K562 (cell line): ENCODE measurements around the gene TMEM208. TPM values are rescaled to one million over a fixed set of nuclear protein-coding genes. Genes with fewer than 3 reads are reported as not detected.

Experiments
- ATF1 ChIP-seq, 2 experiments: fragments of 450-650 bp in 1 of 2; IDR thresholded peaks; 2 replicates each; pipeline ENCODE4 v1.6.1; 2016; ENCODE audit warnings: missing compliant biosample characterization in 1 of 2, missing genetic modification characterization in 1 of 2
- CHD1 ChIP-seq: fragments of 200-600 bp; sonication (generic); IDR thresholded peaks from one replicate; pipeline ENCODE4 v1.6.1; 2012; ENCODE audit warnings: mild to moderate bottlenecking, moderate library complexity, low read length, inconsistent platforms
- JUND ChIP-seq, 2 experiments: IDR thresholded peaks; 2 replicates in 1 of 2; 3 replicates in 1 of 2; pipeline ENCODE4 v1.6.1; 2011; ENCODE audit warnings: borderline replicate concordance in 2 of 2, low read depth in 2 of 2, low read length in 2 of 2, improper control_type of control experiment in 1 of 2, missing biosample characterization in 1 of 2, missing genetic modification characterization in 1 of 2, missing genetic modification reagents in 1 of 2
- KLF13 ChIP-seq: fragments of 450-650 bp; IDR thresholded peaks from 2 replicates; pipeline ENCODE4 v1.6.1; 2016; ENCODE audit warnings: missing genetic modification characterization, low read depth, mild to moderate bottlenecking, missing compliant biosample characterization, moderate library complexity, borderline replicate concordance
- NFXL1 ChIP-seq: fragments of 450-650 bp; formaldehyde crosslinking; IDR thresholded peaks from 2 replicates; pipeline ENCODE4 v1.4.0; 2021; ENCODE audit warnings: mild to moderate bottlenecking
- NFYB ChIP-seq: IDR thresholded peaks from 2 replicates; pipeline ENCODE4 v1.6.1; 2011; ENCODE audit warnings: mild to moderate bottlenecking, moderate library complexity; ENCODE audit not compliant: insufficient read length; ENCODE audit errors: extremely low read depth
- SAP30 ChIP-seq: fragments of 200-600 bp; sonication (generic); IDR thresholded peaks from 2 replicates; pipeline ENCODE4 v1.6.1; 2012; ENCODE audit warnings: borderline replicate concordance, low read depth, mild to moderate bottlenecking, moderate library complexity, low read length, control low read depth, inconsistent platforms; ENCODE audit not compliant: insufficient read depth, poor library complexity, severe bottlenecking
- polyA plus RNA-seq, 8 experiments: library from polyadenylated mRNA; depleted of rRNA in 4 of 8; stranded (reverse) in 5 of 8; unstranded in 3 of 8; fragments of >200 nt; fragmentation: Nextera tagmentation in 2 of 8; fragmentation: Illumina TruSeq in 1 of 8; extraction: Ambion mirVana in 2 of 8; extraction: Trizol in 1 of 8; gene quantifications; 2 replicates each; pipeline versions ENCODE4 v1.2.1 to v1.2.3, GENCODE V29; 2011 to 2014; ENCODE audit warnings: inconsistent platforms in 1 of 8, missing spikeins in 1 of 8
- total RNA-seq, 7 experiments: library from RNA; depleted of rRNA in 6 of 7; stranded (reverse); fragments of >200 nt in 6 of 7; fragmentation: Illumina TruSeq in 2 of 7; extraction: Trizol in 2 of 7; gene quantifications; 2 replicates each; pipeline versions ENCODE4 v1.2.1 to v1.2.3, GENCODE V29; 2011 to 2021; ENCODE audit warnings: low replicate concordance in 1 of 7
- TF ChIP-seq, protein P1 (sequence below): fragments of 200-800 bp; sonication (Bioruptor generic); IDR thresholded peaks from 2 replicates; pipeline ENCODE4 v1.6.1; 2017; ENCODE audit warnings: missing genetic modification characterization, missing compliant biosample characterization
- TF ChIP-seq, protein P2 (sequence below), 2 experiments: fragments of 450-650 bp; formaldehyde crosslinking in 1 of 2; IDR thresholded peaks; 2 replicates each; pipeline versions ENCODE4 v1.4.0 to v1.6.1; 2014 to 2020; ENCODE audit warnings: mild to moderate bottlenecking in 2 of 2, borderline replicate concordance in 1 of 2, low read depth in 1 of 2
- TF ChIP-seq, protein P3 (sequence below), 3 experiments: fragments of 200-800 bp in 1 of 3; fragments of 250-450 bp in 1 of 3; fragments of 450-650 bp in 1 of 3; sonication (Bioruptor Pico) in 1 of 3; sonication (Bioruptor generic) in 1 of 3; formaldehyde crosslinking in 1 of 3; IDR thresholded peaks; 2 replicates each; pipeline versions ENCODE4 v1.6.1 to v1.8.0; 2016 to 2022; ENCODE audit warnings: mild to moderate bottlenecking in 2 of 3, missing genetic modification characterization in 2 of 3, missing compliant biosample characterization in 1 of 3, moderate library complexity in 1 of 3

TMEM208 gene
- total and polyA plus RNA-seq, 9 of the 15 experiments (the other 6 are each of a cell fraction or from before 2014, with no cell fraction given): 31.8 to 239 (median 54.3) TPM

DNA sequence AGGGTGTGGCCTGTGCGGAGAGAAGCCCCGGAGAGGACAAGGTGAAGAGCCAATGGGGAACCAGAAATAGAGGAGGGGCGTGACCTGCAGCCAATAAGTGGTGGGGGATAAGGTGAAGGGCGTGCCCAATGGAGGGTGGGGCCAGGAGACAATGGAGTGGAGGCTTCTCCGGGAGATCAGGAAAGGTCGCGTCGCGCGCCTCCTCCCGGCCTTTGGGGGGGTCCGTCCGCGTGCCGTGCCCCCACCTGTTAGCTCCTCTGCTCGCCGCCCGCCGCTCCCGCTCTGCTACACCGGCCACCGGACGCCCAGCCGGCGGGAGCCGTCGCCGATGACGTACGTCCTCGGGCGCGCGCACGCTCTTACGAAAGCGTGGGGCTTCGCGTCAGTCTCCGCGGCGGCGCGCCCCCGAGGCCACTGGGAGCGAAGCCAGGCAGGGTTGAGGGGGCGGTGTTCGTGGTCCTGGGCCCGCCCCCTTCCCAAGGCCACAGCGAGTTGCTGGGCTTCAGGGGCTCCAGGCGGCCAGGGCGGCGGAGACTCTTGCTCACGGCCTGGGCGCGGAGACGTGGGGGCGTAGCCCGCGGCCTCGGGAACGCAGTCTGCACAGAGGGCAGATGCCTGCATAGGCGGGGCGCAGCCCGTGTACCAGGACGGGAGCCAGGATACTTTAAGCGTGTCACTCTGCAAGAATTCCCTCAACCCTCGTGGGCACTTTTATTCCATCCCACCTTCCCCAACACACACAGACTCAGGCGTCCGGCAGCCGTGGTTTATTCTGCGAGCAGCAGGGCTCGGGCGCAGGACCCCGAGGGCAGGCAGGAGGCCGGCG, 43.1 kb upstream of the TMEM208 start, which contains the start of gene MATCAP1 (continued):
- TF ChIP-seq, protein P1, sequence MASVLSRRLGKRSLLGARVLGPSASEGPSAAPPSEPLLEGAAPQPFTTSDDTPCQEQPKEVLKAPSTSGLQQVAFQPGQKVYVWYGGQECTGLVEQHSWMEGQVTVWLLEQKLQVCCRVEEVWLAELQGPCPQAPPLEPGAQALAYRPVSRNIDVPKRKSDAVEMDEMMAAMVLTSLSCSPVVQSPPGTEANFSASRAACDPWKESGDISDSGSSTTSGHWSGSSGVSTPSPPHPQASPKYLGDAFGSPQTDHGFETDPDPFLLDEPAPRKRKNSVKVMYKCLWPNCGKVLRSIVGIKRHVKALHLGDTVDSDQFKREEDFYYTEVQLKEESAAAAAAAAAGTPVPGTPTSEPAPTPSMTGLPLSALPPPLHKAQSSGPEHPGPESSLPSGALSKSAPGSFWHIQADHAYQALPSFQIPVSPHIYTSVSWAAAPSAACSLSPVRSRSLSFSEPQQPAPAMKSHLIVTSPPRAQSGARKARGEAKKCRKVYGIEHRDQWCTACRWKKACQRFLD: peak; percentile 79
- TF ChIP-seq, protein P2, sequence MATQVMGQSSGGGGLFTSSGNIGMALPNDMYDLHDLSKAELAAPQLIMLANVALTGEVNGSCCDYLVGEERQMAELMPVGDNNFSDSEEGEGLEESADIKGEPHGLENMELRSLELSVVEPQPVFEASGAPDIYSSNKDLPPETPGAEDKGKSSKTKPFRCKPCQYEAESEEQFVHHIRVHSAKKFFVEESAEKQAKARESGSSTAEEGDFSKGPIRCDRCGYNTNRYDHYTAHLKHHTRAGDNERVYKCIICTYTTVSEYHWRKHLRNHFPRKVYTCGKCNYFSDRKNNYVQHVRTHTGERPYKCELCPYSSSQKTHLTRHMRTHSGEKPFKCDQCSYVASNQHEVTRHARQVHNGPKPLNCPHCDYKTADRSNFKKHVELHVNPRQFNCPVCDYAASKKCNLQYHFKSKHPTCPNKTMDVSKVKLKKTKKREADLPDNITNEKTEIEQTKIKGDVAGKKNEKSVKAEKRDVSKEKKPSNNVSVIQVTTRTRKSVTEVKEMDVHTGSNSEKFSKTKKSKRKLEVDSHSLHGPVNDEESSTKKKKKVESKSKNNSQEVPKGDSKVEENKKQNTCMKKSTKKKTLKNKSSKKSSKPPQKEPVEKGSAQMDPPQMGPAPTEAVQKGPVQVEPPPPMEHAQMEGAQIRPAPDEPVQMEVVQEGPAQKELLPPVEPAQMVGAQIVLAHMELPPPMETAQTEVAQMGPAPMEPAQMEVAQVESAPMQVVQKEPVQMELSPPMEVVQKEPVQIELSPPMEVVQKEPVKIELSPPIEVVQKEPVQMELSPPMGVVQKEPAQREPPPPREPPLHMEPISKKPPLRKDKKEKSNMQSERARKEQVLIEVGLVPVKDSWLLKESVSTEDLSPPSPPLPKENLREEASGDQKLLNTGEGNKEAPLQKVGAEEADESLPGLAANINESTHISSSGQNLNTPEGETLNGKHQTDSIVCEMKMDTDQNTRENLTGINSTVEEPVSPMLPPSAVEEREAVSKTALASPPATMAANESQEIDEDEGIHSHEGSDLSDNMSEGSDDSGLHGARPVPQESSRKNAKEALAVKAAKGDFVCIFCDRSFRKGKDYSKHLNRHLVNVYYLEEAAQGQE (IDR thresholded peaks at IDR 0.05; ENCODE audit: borderline replicate concordance): peak; percentile 57
- TF ChIP-seq, protein P2 (CRISPR knock-in tag; IDR thresholded peaks at IDR 0.05; ENCODE audit: low read depth): no peak
- TF ChIP-seq ATF1 (CRISPR knock-in tag; IDR thresholded peaks at IDR 0.05) (peak; percentile 67; the same call in 1 of the 2 replicates), ATF1 (tag; IDR thresholded peaks at IDR 0.05) (peak; percentile 98), KLF13 (tag) (peak; percentile 79; the same call in 1 of the 2 replicates), SAP30 (peak; percentile 52), CHD1 (no peak), JUND (IDR thresholded peaks at IDR 0.05; ENCODE audit: borderline replicate concordance, low read depth, low read length) (peak; percentile 52), JUND (tag; IDR thresholded peaks at IDR 0.05; ENCODE audit: borderline replicate concordance, low read depth, low read length) (peak; percentile 65; the same call in 1 of the 3 replicates), NFXL1 (CRISPR knock-in tag) (no peak), NFYB (peak; percentile 94)
- TF ChIP-seq, protein P3, sequence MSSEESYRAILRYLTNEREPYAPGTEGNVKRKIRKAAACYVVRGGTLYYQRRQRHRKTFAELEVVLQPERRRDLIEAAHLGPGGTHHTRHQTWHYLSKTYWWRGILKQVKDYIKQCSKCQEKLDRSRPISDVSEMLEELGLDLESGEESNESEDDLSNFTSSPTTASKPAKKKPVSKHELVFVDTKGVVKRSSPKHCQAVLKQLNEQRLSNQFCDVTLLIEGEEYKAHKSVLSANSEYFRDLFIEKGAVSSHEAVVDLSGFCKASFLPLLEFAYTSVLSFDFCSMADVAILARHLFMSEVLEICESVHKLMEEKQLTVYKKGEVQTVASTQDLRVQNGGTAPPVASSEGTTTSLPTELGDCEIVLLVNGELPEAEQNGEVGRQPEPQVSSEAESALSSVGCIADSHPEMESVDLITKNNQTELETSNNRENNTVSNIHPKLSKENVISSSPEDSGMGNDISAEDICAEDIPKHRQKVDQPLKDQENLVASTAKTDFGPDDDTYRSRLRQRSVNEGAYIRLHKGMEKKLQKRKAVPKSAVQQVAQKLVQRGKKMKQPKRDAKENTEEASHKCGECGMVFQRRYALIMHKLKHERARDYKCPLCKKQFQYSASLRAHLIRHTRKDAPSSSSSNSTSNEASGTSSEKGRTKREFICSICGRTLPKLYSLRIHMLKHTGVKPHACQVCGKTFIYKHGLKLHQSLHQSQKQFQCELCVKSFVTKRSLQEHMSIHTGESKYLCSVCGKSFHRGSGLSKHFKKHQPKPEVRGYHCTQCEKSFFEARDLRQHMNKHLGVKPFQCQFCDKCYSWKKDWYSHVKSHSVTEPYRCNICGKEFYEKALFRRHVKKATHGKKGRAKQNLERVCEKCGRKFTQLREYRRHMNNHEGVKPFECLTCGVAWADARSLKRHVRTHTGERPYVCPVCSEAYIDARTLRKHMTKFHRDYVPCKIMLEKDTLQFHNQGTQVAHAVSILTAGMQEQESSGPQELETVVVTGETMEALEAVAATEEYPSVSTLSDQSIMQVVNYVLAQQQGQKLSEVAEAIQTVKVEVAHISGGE (CRISPR knock-in tag; IDR thresholded peaks at IDR 0.05): peak in 1 of 3 experiments; percentile 44; a peak in 1 of 6 replicates
